OCI-LY3 (cell line): ENCODE results near the gene NGEF.

Experiments used
- H2AFZ ChIP-seq: fragments of 200-600, 300-600 bp; shearing (Covaris generic); 2 replicates; pipeline ENCODE4 v1.6.0; 2014; ENCODE audit warnings: antibody characterized with exemption, low read depth, low read length
- H3K27ac ChIP-seq: fragments of 200-600, 300-600 bp; sonication (generic); 2 replicates; pipeline ENCODE4 v1.5.1; 2014; ENCODE audit warnings: mild to moderate bottlenecking, low read length, moderate library complexity, mixed read lengths
- H3K27me3 ChIP-seq: fragments of 200-600, 300-600 bp; sonication (generic); 2 replicates; pipeline ENCODE4 v1.6.1; 2014; ENCODE audit warnings: low read depth, low read length, mixed read lengths
- H3K36me3 ChIP-seq: fragments of 200-600, 300-600 bp; sonication (generic); replicated peaks from 2 replicates; pipeline ENCODE3; 2014; ENCODE audit warnings: low read depth, low read length, mixed read lengths
- H3K4me1 ChIP-seq: fragments of 300-600, 200-600 bp; sonication (generic); 2 replicates; pipeline ENCODE4 v1.6.1; 2014; ENCODE audit warnings: low read length, mixed read lengths
- H3K4me2 ChIP-seq: fragments of 200-600, 300-600 bp; sonication (generic); 2 replicates; pipeline ENCODE4 v1.6.1; 2014; ENCODE audit warnings: low read length, mixed read lengths
- H3K4me3 ChIP-seq: fragments of 300-600, 200-600 bp; sonication (generic); 2 replicates; pipeline ENCODE4 v1.5.1; 2014; ENCODE audit warnings: antibody characterized with exemption, mild to moderate bottlenecking, low read length, moderate library complexity
- H3K79me2 ChIP-seq: fragments of 300-600, 200-600 bp; shearing (Covaris generic); 2 replicates; pipeline ENCODE4 v1.6.1; 2014; ENCODE audit warnings: mild to moderate bottlenecking, low read length, mixed read lengths
- H3K9ac ChIP-seq: fragments of 300-600, 200-600 bp; shearing (Covaris generic); 2 replicates; pipeline ENCODE4 v1.6.0; 2014; ENCODE audit warnings: mild to moderate bottlenecking, low read length, moderate library complexity
- H3K9me3 ChIP-seq: fragments of 200-600, 300-600 bp; shearing (Covaris generic); 2 replicates; pipeline ENCODE4 v1.6.1; 2014; ENCODE audit warnings: low read length, mixed read lengths; ENCODE audit not compliant: insufficient read depth
- H4K20me1 ChIP-seq: fragments of 200-600, 300-600 bp; sonication (generic); 2 replicates; pipeline ENCODE4 v1.6.1; 2016; ENCODE audit warnings: low read length, mixed read lengths; ENCODE audit not compliant: insufficient read depth
- CTCF ChIP-seq: fragments of 200-600, 300-600 bp; sonication (generic); IDR thresholded peaks from 2 replicates; pipeline ENCODE4 v1.5.1; 2014; ENCODE audit warnings: antibody characterized with exemption, low read length, low read depth
- EZH2phosphoT487 ChIP-seq: fragments of 200-600 bp; shearing (Covaris generic); IDR thresholded peaks from 2 replicates; pipeline ENCODE4 v1.6.1; 2018; ENCODE audit warnings: antibody characterized with exemption, mixed run types, low read depth

NGEF gene

DNA sequence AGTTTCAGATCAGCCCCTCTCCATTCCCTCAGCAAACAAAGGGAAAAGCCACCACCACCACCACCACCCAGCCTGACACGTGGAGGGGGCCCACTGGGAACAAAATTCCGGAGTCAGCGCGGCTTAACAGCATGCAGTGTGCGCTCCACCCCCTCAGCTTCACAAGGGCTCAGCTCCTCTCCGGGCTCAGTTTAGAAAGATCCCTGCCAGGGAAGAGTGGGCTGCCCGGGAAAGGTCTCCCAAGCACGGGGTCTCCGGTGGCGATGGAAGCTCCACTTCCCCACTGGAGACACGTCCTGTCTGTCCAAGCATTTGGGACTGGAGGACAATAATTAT, 87.3 kb downstream of the NGEF start:
- Histone ChIP-seq H2AFZ (no peak overlapping the region), H3K4me1 (no peaks in the 10 kb centered on the region), H3K27me3 (no peaks in the 10 kb centered on the region), H4K20me1 (no peaks in the 10 kb centered on the region), H3K9ac (no peak overlapping the region), H3K4me2 (no peak overlapping the region), H3K79me2 (no peaks in the 10 kb centered on the region), H3K36me3 (no peaks in the 10 kb centered on the region), H3K4me3 (no peak overlapping the region), H3K9me3 (no peaks in the 10 kb centered on the region), H3K27ac (no peak overlapping the region)
- TF ChIP-seq CTCF (no peak), EZH2phosphoT487 (no peak)

DNA sequence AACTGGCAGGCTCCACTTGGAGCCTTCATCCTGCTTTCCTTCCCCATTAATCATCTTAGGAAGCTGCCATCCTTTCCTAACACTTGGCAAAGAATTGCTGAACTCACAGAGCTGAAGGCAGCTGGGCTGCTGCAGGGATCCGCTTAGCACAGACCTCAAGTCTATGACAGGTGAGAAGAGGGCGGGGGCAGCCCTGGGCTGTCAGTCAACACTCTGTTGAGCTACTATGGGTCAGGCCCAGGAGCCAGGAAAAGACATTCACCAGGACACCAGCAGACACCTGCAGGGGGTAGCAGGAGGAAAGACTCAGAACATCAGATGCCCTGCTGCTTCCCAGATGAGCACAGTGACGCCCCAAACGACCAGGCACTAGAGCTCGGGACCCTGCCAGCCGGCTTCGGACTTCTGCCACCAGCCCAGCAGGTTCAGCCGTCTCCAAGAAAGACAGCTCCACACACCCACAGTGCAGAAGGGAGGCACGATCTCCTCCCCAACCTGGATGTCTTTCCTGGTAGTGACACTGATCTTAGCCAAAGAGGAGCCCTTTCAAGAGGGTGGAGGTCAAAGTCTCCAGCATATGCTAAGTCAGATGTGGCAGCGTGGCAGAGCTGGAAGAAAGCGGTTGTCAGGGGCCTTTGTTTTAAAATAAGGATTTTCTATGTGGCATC, 87.8 kb downstream of the NGEF start:
- Histone ChIP-seq H3K27ac (no peak overlapping the region), H3K4me2 (no peak overlapping the region), H3K36me3 (no peaks in the 10 kb centered on the region), H4K20me1 (no peaks in the 10 kb centered on the region), H3K9me3 (no peaks in the 10 kb centered on the region), H3K4me3 (no peak overlapping the region), H3K9ac (no peak overlapping the region), H3K27me3 (no peaks in the 10 kb centered on the region), H2AFZ (no peak overlapping the region), H3K79me2 (no peaks in the 10 kb centered on the region), H3K4me1 (no peaks in the 10 kb centered on the region)
- TF ChIP-seq CTCF (no peak), EZH2phosphoT487 (no peak)

DNA sequence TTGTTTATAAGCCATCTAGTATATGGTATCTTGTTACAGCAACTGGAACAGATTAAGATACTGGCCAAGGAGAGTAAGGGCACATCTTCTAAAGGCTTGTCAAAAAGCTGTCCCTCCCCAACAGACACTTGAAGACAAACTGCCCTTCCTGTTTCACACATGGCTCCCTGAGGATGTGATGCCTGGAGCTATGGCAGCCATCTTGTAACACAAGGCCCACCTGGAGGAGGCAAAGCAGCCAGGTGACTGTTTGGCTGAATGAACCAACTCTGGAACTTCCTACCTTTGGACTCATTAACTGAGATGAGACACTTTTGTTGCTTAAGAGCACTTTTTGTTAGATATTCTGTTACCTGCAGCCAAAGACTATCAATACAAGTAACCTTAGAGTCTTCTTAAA, 88.6 kb downstream of the NGEF start:
- Histone ChIP-seq H3K27me3 (no peaks in the 10 kb centered on the region), H3K27ac (no peak overlapping the region), H3K36me3 (no peaks in the 10 kb centered on the region), H3K4me1 (no peaks in the 10 kb centered on the region), H3K9ac (no peak overlapping the region), H2AFZ (no peak overlapping the region), H3K9me3 (no peaks in the 10 kb centered on the region), H3K4me3 (no peak overlapping the region), H3K4me2 (no peak overlapping the region), H3K79me2 (no peaks in the 10 kb centered on the region), H4K20me1 (no peaks in the 10 kb centered on the region)
- TF ChIP-seq EZH2phosphoT487: no peak
- TF ChIP-seq CTCF: no peak

DNA sequence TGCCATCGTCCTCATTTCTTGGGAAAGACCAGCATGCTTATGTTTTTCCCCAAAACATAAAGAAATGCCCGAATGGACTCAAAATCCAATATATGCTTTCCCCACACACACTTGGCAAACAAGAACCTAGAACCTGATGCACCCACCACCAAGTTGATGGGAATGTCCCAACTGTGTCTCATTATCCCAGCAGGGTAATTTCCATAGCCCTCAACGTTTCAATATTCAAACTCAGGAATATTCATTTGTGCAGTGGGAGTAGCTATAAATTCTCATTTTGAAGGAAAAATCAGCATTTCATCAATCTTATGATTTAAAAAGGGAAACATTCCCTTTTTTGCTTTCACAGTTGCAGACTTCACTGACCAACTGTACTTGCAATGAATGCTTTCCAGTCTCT, 92.3 kb downstream of the NGEF start:
- H3K4me3 ChIP-seq: no peak overlapping the region
- H4K20me1 ChIP-seq: no peaks in the 10 kb centered on the region
- no peak overlapping the region for H2AFZ ChIP-seq
- H3K9ac ChIP-seq: no peak overlapping the region
- H3K27me3 ChIP-seq: no peaks in the 10 kb centered on the region
- H3K9me3 ChIP-seq: no peaks in the 10 kb centered on the region
- H3K79me2 ChIP-seq: no peaks in the 10 kb centered on the region
- no peaks in the 10 kb centered on the region for H3K4me1 ChIP-seq
- H3K27ac ChIP-seq: no peak overlapping the region
- H3K36me3 ChIP-seq: no peaks in the 10 kb centered on the region
- no peak for TF ChIP-seq EZH2phosphoT487
- no peak for TF ChIP-seq CTCF
- no peak overlapping the region for H3K4me2 ChIP-seq
